GM10266 (cell line): ENCODE data around the gene TCEA2.

ENCODE experiments used
- DNase-seq: peaks from one replicate; pipeline ENCODE4 v3.0.0; 2012; ENCODE audit errors: extremely low spot score
- TF ChIP-seq, protein P1 (sequence below): IDR thresholded peaks from 2 replicates; pipeline ENCODE4 v1.5.1; 2012; ENCODE audit warnings: mild to moderate bottlenecking, low read depth; ENCODE audit not compliant: control insufficient read depth, insufficient read depth; ENCODE audit errors: missing control alignments

The TCEA2 gene

DNA sequence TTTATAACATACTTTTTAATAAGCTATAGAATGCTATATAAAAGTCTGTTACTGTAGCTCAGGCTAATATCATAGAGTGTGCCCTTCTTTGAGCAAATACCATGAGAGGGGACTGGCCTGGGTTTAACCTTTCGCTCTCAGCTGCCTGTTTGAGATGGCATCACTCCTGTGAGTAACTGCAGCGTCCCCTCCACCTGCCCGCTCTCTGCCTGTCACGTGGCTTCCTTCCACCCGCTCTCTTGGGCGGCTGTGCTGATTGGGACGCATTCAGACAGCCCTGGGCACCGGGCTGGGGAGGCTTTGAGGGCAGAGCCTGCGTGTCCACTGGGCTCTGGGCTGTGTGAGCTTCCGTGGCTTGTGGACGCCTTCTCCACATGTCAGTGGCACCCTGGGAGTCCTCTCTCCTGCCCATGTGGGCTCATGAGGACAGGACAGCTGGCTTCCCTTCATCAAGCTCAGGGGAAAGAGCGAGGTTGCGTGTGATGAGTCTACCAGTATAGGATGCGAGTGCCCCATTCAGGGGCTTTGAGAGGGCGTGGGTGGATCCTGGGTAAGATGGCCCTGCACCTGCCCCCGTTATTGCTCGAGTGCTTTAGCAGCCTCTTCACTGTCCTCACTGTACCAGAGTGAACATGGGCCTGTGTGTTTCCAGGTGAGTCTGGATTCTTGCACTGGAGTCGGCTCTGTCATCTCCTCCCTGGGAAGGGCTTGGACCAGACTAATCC, 37.7 kb upstream of the TCEA2 start:
- no peak for DNase-seq
- TF ChIP-seq, protein P1, sequence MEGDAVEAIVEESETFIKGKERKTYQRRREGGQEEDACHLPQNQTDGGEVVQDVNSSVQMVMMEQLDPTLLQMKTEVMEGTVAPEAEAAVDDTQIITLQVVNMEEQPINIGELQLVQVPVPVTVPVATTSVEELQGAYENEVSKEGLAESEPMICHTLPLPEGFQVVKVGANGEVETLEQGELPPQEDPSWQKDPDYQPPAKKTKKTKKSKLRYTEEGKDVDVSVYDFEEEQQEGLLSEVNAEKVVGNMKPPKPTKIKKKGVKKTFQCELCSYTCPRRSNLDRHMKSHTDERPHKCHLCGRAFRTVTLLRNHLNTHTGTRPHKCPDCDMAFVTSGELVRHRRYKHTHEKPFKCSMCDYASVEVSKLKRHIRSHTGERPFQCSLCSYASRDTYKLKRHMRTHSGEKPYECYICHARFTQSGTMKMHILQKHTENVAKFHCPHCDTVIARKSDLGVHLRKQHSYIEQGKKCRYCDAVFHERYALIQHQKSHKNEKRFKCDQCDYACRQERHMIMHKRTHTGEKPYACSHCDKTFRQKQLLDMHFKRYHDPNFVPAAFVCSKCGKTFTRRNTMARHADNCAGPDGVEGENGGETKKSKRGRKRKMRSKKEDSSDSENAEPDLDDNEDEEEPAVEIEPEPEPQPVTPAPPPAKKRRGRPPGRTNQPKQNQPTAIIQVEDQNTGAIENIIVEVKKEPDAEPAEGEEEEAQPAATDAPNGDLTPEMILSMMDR: no peak

DNA sequence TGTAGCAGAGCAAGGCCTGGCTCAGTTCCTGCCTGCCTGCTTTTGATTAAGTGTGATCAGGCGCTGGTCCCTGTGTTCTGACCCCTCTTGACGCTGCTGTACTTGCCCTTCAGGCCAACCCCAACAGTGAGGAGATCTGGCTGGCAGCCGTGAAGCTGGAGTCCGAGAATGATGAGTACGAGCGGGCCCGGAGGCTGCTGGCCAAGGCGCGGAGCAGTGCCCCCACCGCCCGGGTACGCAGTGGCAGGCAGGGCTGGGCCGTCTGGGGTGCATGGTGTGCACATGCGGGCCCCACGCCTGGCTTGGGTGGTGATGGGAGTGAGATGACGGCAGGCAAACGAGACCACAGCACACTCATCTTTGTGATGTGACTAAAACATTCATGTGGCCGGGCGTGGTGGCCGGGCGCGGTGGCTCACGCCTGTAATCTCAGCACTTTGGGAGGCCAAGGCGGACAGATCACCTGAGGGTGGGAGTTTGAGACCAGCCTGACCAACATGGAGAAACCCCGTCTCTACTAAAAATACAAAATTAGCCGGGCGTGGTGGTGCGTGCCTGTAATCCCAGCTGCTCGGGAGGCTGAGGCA, 37.1 kb upstream of the TCEA2 start:
- TF ChIP-seq, protein P1: no peak
- DNase-seq: no peak

DNA sequence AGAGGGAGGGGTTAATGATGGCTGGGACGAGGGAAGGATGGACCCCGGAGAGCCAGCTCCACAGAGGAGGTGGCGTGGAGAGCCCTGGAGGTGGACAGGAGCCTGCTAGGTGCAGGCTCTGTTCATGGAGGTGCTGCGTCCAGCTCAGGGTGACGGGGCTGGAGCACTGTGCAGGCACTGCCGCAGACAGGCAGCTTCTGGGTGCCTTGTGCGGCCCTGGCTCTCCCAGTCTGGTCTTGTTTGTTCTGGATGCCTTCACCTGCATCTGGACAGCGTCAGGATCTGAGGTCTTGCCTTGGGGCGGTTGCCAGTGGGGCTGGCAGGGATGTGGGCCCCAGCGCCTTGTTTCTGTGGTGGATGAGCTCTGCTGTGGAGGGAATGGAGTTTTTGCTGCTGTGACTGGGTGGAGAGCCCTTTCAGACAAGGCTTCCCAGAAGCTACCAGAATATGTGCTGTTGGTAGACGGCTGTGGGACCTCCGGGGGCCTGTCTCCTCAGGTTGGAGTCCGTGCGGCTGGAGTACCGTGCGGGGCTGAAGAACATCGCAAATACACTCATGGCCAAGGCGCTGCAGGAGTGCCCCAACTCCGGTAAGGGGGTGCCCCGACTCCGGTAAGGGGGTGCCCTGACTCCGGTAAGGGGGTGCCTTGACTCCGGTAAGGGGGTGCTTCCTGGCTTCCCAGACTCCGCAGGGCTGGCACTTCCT, 34.9 kb upstream of the TCEA2 start:
- no peak for DNase-seq
- TF ChIP-seq, protein P1: no peak

DNA sequence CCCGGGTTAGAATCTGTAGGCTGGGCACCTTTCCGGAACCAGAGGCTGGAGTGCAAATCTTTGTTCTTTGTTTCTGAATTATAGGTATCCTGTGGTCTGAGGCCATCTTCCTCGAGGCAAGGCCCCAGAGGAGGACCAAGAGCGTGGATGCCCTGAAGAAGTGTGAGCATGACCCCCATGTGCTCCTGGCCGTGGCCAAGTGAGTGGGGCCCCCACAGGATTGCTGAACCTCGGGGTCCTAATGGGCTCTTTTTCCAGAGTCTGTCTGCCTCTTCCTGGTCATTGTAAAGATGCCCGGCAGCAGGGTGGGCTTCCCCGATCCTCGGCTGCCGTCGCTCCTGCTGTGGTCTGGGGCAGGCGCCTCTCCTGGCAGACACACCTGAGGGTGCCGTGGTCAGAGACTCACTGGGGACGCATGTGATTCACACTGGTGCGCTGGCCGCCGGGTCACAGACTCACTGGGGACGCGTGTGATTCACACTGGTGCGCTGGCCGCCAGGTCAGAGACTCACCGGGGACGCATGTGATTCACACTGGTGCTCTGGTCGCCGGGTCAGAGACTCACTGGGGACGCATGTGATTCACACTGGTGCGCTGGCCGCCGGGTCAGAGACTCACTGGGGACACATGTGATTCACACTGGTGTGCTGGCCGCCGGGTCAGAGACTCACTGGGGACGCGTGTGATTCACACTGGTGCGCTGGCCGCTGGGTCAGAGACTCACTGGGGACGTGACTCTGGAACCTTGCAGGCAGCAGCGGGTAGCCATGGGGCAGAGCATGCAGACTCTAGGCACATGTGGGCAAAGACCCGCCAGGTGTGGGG, 33.5 kb upstream of the TCEA2 start:
- no peak for DNase-seq
- TF ChIP-seq, protein P1: no peak

DNA sequence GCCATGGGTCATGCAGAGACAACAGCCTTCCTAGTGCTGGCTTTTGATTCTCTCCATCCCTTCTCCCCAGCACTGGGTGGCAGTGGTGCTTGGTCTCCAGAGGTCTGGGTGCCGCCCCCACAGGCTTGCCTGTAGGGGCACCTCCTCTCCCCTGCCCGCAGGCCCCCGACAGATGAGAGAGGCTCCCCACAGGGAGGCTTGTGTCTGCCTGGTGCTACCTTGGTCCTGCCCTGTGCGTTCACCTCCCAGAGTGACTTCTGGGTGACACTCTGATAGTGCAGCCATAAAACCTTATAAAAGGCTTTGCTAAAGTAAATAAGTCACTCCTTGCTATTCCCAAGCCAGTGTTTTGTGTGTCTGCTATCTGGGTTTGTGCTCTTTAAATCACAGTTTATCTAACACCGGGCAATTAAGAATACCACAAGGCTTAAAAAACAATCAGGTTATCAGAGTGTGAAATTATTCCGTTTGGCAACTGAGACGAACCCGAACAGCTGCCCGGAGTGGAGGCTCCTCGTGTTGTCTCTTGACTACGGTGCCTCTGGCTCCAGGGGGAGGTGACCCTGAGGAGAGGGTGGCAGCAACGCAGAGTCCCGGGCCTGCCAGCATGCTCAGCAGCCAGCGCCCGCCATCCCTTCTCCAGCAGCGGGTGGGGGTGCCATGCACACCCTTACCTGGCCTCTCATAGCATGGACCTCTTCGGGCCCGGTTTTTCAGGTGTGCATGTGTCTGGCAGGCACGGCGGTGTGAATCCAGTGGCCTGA, 32.4 kb upstream of the TCEA2 start:
- TF ChIP-seq, protein P1: no peak
- no peak for DNase-seq

DNA sequence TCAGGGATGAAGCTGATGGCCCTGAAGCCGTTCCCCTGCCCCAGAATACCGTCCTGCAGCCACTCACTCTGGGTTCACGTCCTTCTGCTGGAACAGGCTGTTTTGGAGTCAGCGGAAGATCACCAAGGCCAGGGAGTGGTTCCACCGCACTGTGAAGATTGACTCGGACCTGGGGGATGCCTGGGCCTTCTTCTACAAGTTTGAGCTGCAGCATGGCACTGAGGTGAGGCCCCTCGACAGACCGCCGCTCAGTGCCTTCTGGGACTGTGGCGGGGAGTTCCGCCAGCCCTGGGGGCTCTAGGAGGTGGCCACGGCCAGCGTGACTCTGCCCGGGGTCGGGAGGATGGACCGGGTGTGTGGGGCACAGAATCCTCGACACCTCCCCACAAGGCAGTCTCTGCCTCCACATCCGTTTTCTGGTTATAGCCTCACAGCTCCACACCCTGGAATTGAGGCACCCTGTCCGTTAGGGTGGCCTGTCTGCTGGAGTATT, 31.1 kb upstream of the TCEA2 start:
- DNase-seq: no peak
- TF ChIP-seq, protein P1: no peak
